ENCODE measurements around the gene SLC5A10.
"Not testable (repeated sequence)": the region's sequence is repeated elsewhere in the genome, so short reads cannot be mapped to it uniquely, and the experiment has no call there.

The SLC5A10 gene

DNA sequence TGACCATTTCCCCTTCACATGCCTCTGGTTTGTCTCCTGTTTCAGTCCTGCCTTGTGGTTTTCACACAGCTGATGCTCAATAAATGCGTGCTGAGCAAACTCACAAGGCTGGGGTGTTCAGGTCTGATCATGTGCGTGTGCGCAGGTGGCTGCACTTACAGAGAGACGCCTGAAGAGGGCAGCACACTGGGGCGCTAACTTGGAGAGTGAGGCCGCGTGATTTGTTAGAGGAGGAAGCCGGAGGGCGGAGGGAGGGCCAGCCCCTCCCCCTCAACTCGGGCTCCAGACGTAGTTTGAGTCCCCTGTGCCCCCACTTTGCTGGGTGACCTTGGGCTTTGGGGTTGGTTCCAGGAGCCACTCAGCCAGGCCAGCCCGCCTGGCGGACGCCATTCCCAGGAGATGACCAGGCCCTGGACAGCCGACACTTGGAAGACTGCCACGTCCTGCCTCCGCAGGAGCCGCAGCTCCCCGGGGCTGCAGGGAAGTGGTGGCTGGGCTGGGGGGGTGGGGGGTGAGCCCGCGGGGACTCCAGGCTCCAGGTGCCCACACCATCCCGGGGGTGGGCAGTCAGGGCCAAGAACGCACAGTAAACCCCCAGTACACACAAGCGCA, 80.5 kb downstream of the SLC5A10 start:
- H3K4me3 ChIP-seq (ENCODE audit: low read length) = not testable (repeated sequence)

DNA sequence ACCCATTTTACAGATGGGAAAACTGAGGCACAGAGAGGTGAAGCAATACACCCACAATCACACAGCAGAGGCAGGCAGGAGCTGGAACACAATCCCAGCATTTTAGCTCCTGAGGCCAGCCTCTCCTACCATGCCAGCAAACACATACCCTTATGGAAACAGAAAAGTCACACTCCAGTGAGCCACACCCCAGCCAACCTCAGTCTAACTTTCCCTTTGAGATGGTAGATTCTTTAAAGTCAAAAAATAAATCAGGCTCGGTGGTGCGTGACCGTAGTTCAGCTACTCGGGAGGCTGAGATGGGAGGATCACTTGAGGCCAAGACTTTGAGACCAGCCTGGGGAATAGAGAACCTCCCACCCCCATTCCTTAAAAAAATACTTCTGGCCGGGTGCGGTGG, 84.2 kb downstream of the SLC5A10 start:
- not testable (repeated sequence) for H3K4me3 ChIP-seq (ENCODE audit: low read length)

- H3K4me3 ChIP-seq (ENCODE audit: low read length) = not testable (repeated sequence)
These were observed 85.6 kb downstream of the SLC5A10 start for GRCh38 chr17:19037547-19037946.

GRCh38 chr17:19038007-19038406, 86.0 kb downstream of the SLC5A10 start:
- not testable (repeated sequence) for H3K4me3 ChIP-seq (ENCODE audit: low read length)

- not testable (repeated sequence) for H3K4me3 ChIP-seq (ENCODE audit: low read length)
These were observed 86.8 kb downstream of the SLC5A10 start for GRCh38 chr17:19038730-19039129.

DNA sequence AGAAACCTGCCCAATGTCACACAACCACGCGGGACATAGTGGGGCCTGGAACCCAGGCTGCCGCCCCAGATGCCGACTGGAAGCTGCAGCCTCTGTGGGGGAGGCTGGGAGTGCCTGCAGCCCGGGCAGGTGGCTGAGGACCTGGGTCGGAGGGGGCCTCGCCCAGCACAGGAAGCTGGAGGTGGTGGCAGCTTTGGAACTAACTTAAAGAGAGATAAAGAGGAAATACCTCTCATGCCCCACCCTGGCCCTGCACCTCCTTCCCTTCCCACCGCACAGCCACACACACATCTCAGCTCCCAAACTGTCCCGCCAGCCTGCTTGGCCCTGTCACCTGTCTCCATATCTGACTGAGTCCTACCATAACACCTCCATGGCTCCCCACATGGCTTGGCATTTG, 88.4 kb downstream of the SLC5A10 start:
- H3K4me3 ChIP-seq (ENCODE audit: low read length) = not testable (repeated sequence)

GRCh38 chr17:19041871-19042270, 89.9 kb downstream of the SLC5A10 start:
- not testable (repeated sequence) for H3K4me3 ChIP-seq (ENCODE audit: low read length)

DNA sequence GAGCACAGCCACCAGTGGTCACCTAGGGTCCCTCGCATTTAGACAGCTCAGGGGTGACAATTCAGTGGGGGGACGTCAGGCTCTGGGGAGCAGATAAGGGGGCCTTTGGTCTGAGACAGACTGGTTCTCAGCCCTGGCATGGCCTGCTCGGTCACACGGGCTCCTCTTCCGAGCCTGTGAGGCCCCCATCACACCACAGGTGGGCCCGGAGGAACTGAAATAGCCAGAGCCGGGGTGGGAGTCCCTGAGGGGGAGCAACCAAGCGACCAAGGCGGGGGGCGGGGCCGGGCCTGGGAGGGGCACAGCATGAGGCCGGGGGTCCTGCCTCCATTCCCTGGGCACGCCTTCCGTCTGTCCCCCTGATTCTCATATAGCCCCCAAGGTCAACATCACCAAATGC, 90.4 kb downstream of the SLC5A10 start:
- not testable (repeated sequence) for H3K4me3 ChIP-seq (ENCODE audit: low read length)

GRCh38 chr17:19043032-19043431, 91.1 kb downstream of the SLC5A10 start:
- not testable (repeated sequence) for H3K4me3 ChIP-seq (ENCODE audit: low read length)

DNA sequence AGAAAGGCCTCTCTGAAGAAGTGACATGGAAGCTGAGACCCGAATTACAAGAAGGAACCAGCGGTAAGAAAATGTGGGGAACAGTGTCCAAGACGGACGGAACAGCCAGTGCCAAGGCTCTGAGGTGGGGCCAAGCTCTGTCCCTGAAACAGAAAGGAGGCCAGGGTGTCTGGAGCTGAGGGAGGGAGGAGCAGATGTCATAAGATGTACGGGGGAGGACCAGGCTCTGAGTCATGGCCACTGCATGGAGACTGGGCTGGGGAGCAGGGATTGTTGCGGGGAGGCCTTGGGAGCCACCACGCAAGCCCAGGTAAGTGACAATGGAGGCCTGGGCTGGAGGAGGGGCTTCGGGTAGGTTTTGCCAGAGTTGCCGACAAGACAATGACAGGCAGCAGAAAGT, 92.7 kb downstream of the SLC5A10 start:
- not testable (repeated sequence) for H3K4me3 ChIP-seq (ENCODE audit: low read length)

DNA sequence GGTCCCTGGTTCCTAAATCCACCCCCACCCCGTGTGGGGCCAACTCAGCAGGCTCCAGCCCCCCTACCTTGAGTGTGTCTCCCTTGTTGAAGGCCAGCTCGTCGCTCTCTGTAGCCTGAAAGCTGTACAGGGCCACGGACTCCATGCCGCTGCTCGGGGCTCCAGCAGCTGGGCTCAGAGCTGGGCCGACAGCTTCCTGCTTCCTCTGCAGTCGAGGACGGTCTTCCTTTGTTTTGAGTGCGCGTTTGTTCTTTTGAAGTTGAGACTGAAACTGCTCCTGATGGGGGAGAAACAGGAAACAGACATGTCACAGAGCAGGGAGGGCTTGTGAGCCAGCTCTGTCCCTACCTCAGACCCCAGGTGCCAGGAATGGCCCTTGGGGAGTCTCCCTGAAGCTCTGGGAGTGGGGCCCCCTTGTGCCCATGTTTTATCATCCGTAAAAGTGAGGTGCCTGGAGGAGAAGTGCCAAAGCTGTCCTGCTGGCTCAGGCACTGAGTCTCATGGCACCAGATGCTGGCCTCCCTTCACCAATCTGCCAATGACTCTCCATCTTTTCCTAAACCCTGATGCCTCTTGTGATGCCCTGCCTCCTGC, 94.9 kb downstream of the SLC5A10 start, which contains the start of gene GRAP:
TSS of gene GRAP (minus strand) at position 176 of the 594 bp plus-strand sequence. CDS start at position 145, 31 bp downstream.
- H3K4me3 ChIP-seq (ENCODE audit: low read length) = not testable (repeated sequence)

GRCh38 chr17:19047510-19047909, 95.5 kb downstream of the SLC5A10 start:
- not testable (repeated sequence) for H3K4me3 ChIP-seq (ENCODE audit: low read length)

- H3K4me3 ChIP-seq (ENCODE audit: low read length) = not testable (repeated sequence)
These were observed 96.9 kb downstream of the SLC5A10 start for GRCh38 chr17:19048826-19049225.

GRCh38 chr17:19055447-19055846, 103.5 kb downstream of the SLC5A10 start:
- H3K4me3 ChIP-seq (ENCODE audit: low read length) = not testable (repeated sequence)

GRCh38 chr17:19062009-19062717, 110.2 kb downstream of the SLC5A10 start:
- not testable (repeated sequence) for H3K4me3 ChIP-seq (ENCODE audit: low read length)

DNA sequence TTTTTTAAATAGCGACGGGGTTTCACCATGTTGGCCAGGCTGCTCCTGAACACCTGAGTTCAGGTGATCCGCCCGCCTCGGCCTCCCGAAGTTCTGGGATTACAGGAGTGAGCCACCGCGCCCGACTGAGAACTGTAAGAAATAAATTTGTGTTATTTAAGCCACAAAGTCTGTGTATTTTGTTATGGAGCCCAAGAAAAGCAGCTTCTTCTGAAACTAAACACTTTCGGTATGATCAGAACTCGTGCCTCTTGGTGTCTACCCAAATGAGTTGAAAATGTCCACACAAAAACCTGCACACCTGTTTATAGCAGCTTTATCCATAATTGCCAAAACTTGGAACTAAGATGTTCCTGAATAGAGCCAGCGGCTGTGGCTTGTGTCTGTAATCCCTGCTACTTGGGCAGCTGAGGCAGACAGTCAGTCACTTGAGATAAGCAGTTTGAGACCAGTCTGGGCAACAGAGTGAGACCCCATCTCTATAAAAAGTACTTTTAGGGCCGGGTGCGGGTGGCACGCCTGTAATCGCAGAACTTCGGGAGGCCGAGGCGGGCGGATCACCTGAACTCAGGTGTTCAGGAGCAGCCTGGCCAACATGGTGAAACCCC, 110.9 kb downstream of the SLC5A10 start:
- not testable (repeated sequence) for H3K4me3 ChIP-seq (ENCODE audit: low read length)

DNA sequence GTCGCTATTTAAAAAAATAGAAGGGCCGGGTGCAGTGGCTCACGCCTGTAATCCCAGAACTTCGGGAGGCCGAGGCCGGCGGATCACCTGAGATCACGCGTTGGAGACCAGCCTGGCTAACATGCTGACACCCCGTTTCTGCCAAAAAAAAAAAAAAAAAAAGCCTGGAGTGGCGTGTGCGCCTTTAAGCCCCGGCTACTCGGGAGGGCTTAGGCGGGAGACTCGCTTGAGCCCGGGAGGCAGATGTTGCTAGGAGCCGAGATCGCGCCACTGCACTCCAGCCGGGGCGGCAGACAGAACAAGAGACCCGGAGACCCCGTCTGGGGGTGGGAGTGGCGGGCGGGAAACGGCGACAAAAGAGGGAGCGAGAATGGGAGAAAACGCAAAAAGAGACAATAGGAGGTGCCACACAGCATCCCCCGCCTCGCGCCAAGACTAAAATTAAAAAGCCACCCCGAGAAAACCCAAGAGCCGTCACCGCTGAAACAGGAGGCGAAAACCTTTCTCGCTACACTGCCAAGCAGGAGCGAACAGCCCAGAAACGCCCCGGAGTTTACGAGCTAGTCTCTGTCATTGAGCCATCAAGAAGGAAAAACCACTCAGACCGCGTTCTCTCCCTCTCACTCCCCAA, 111.5 kb downstream of the SLC5A10 start:
- H3K4me3 ChIP-seq (ENCODE audit: low read length) = not testable (repeated sequence)

DNA sequence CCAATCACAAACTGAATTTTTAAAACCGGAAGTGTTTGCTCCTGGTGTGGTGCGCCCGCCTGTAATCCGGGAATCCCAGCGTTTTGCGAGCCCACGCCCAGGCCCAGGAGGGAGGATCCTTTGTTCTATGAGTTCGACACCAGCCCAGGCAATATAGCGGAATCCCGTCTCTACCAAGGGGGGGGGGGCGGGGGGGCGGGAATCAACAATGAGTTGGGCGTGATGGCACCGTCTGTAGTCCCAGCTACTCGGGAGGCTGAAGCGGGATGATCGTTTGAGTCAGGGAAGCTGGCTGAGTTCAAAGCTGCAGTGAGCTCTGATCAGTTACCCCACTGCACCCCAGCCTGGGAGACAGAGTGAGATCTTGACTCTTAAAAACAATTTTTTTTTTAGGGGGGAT, 112.4 kb downstream of the SLC5A10 start:
- H3K4me3 ChIP-seq (ENCODE audit: low read length) = not testable (repeated sequence)

DNA sequence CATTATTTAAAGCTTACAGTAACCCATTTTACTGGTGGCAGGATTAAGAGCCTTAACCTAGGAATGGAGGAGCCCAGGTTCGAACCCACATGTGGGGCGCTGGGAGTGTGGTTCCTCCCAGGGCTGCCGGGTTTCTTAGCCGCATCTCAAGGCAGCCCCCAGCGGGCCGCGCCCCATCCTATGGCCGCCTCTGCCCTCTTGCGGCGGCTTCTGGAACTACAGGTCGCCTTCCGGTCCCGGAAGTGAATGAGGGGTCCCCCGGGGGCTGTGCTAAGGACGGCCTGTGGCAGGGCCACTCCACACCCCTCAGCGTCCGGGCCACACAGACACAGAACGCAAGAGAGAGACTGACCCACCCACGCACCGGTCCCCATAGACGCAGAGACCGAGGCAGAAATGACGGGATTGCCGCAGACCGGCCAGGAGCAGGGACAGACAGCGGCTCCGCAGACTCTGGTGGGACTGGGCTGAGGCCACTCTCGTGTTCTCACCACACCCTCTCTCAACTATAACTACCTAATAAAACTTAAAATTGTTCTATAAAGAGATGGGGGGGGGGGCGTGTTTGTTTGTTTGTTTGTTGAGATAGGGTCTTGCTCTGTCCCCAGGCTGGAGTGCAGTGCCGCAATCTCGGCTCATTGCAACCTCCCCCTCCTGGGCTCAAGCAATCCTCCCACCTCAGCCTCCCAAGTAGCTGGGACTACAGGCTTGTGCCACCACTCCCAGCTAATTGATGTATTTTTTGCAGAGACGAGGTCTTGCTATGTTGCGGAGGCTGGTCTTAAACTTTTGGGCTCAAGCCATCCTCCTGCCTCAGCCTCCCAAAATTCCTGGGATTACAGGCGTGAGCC, 118.6 kb downstream of the SLC5A10 start:
- H3K4me3 ChIP-seq (ENCODE audit: low read length) = not testable (repeated sequence)

All from GM08714 (cell line).